CMK (cell line): Measurements from ENCODE around the gene LEP.

ENCODE experiments used
- DNase-seq: peaks from one replicate; pipeline ENCODE4 v3.0.0-alpha.2; 2010; ENCODE audit warnings: low read depth

Gene LEP

DNA sequence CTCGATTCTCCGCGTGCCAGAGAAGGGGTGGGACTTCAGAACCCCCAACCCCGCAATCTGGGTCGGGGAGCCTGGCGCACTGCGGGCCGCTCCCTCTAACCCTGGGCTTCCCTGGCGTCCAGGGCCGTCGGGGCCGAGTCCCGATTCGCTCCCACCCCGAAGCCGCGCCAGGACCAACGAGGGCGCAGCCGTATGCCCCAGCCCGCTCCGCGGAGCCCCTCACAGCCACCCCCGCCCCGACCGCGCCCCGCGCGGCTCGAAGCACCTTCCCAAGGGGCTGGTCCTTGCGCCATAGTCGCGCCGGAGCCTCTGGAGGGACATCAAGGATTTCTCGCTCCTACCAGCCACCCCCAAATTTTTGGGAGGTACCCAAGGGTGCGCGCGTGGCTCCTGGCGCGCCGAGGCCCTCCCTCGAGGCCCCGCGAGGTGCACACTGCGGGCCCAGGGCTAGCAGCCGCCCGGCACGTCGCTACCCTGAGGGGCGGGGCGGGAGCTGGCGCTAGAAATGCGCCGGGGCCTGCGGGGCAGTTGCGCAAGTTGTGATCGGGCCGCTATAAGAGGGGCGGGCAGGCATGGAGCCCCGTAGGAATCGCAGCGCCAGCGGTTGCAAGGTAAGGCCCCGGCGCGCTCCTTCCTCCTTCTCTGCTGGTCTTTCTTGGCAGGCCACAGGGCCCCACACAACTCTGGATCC, at the start of gene LEP:
LEP (plus strand) TSS at position 583 of the 691 bp plus-strand sequence. CDS start 10,741 bp downstream, outside the sequence.
- DNase-seq, result no peak

DNA sequence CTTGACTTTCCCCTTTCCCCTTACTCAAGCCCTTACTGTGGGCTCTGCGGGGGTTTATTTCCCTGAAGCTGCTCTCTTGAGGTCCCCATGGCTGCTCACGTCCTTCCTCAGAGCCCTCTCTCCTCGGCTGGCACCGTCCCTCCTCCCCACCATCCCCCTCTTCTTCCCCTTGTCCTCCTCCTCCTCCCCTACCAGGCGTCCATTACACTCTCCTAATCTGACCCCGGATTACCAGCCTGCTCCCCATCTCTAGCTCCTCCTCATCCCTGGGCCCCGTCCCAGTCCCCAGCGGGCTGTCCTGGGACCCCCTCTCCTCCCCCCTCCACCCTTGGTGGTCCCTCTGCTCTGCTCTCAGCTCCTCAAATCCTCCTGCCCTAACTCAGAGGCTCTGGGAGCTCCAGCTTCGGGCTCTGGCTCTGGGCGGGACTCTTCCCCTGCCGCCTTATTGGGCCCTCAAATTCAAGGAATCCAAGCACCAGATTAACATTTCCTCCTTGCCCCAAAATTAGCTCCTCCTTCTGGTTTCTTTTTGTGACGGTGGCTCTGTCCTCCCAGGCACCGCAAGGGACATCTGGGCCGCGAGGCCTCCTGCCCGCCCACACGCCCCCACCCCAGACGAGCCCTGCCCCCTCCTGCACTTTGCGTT, 48.5 kb upstream of the LEP start:
- no peak for DNase-seq

GRCh38 chr7:128194533-128195282, 46.4 kb upstream of the LEP start:
- DNase-seq, result no peak

GRCh38 chr7:128197589-128197988, 43.5 kb upstream of the LEP start:
- no peak for DNase-seq

GRCh38 chr7:128197989-128198580, 43.0 kb upstream of the LEP start:
- no peak for DNase-seq

- DNase-seq, result no peak
These were observed 40.7 kb upstream of the LEP start for GRCh38 chr7:128200376-128200775.

GRCh38 chr7:128201067-128201689, 39.9 kb upstream of the LEP start:
- no peak for DNase-seq

DNA sequence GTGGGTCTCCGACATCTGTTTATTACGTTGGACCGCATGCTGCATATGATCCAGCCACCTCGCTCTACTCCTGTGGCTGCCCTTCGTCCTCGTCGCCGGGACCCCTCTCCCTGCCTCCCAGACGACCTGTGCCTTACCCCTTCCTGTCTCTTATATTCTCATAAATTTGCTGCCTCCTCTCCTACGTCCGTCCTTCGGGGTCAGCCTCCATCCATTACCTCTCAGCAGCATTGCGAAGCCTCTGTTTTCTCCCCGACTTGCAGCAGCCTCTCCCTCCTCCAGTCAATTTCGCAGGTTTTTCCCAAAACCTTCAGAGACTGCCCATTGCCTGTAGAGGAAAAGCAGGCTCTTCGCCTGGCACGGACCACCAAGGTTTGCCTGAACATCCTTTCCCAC, 39.4 kb upstream of the LEP start:
- DNase-seq, result no peak

- no peak for DNase-seq
These were observed 38.7 kb upstream of the LEP start for GRCh38 chr7:128202287-128202957.

- DNase-seq, result no peak
These were observed 38.0 kb upstream of the LEP start for GRCh38 chr7:128203047-128203491.

- DNase-seq, result no peak
These were observed 37.3 kb upstream of the LEP start for GRCh38 chr7:128203710-128204214.

- no peak for DNase-seq
These were observed 36.6 kb upstream of the LEP start for GRCh38 chr7:128204455-128204854.

GRCh38 chr7:128205068-128205467, 36.0 kb upstream of the LEP start:
- no peak for DNase-seq

DNA sequence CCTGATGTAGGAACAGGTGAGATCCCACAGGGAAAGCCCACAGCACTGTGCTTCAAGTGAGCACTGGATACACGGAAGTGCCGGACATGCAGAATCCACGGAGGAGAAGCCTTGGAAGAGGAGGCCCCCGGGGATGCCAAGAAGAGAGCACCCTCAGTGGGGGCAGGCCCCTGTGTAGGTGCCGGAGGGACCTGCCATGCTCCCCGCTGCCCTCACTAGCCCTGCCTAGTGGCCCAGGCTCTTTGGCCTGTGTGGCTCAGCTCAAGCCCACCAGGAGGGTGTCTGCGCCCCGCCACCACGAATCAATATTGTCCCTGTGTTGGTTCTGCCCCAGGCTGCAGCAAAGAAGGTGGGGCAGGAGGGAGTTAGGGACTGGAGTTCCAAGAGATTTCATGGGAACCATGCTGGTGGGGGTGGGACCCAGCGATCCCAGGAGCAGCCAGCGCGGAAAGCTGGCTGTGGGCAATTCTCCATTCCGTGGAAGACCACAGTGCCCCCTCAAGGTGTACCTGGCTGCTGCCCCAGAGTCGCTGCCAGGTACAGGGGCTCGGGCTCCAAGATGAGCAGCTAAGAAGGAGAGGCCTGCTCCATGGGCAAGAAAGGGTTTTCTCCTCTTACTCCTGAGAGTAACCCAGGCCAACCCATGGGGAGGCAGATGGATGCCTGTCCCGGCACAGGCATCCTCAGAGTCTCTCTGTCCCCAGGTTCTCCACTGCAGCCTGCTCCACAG, 34.9 kb upstream of the LEP start:
- DNase-seq, result no peak

DNA sequence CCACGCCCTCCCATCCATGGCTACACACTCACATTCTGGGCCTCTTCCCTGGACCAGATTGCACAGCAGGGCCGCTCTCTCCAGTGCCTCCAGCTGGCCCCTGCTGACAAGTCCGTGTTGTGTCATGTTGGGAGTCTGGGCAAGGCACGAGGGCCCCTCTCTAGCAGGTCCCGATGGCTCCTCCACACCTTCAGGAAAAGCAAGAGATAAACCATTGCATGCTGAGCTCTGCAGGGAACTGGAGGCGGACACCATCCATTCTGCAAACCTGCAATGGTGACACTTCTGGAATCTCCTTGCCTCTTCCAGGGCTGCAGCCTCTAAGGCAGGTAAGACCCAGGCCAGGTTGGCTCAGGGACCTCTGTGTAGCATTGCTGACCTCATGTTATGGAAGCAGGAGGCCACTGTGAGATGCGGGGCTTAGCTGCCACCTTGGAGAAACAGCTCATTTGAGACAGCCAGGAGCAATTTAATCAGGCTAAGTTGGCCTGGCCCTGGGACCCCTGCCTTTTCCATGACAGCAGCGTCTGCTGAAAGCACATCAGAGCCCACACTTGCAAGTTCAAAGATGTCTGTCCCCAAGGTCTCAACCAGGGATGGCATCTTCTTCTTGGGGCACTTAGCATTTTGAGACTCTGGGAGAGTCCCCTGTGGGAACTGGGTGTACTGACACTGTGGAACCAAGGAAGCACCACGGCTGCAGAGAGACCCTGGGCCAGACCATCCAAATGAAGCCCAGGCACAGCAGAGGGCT, 34.2 kb upstream of the LEP start:
- no peak for DNase-seq

DNA sequence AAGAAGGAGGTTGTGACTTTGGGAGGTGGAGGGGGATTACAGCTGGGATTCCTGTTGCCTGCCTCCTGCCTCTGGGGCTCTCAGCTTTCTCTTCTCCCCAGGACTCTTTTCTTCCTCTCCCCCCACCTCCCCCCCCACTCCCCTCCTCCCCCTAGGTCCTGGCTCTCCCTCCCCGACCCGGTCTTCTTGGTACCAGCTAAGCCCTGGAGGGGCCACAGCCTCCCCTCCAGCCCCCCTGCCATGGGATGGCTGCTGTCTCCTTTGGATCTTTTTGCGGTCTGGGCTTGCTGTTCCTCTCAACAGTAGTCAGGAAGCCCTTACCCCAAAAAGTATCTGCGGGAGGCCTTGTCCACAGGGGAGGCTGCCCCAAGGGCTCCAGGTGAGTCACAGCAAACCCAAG, 33.5 kb upstream of the LEP start:
- no peak for DNase-seq

- peak; percentile 32 for DNase-seq
These were observed 31.6 kb upstream of the LEP start for GRCh38 chr7:128209229-128210035.

DNA sequence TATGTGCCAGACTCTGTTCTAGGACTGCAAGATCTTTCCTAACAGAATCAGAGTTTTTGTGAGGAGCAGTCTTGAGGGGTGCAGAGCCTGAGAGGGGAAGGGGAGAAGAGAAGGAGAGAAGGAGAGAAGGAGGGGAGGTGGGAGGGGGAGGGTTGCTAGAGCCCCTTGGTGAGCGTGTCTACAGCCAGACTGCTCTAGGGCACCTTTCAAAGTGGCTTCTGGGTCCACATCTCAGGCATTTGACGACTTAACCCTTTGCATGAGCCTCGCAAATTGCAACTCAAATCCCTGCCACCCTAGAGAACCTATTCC, 31.1 kb upstream of the LEP start:
- DNase-seq, result no peak
